Stimulated activated CD4-positive, alpha-beta T cell treated with anti-CD3 and anti-CD28 coated beads, TNF-alpha, amount 100 ng/mL, for 1 hour (primary cell): ENCODE results near the gene RAB37.
A peak's percentile ranks its signal among the peaks of the same experiment; 100 is the strongest.

Experiments
- DNase-seq, 3 donors: peaks; one replicate each; pipeline ENCODE4 v3.0.0-alpha.2; 2020; ENCODE audit warnings: low read depth in 3 of 3, low spot score in 1 of 3

RAB37 gene

DNA sequence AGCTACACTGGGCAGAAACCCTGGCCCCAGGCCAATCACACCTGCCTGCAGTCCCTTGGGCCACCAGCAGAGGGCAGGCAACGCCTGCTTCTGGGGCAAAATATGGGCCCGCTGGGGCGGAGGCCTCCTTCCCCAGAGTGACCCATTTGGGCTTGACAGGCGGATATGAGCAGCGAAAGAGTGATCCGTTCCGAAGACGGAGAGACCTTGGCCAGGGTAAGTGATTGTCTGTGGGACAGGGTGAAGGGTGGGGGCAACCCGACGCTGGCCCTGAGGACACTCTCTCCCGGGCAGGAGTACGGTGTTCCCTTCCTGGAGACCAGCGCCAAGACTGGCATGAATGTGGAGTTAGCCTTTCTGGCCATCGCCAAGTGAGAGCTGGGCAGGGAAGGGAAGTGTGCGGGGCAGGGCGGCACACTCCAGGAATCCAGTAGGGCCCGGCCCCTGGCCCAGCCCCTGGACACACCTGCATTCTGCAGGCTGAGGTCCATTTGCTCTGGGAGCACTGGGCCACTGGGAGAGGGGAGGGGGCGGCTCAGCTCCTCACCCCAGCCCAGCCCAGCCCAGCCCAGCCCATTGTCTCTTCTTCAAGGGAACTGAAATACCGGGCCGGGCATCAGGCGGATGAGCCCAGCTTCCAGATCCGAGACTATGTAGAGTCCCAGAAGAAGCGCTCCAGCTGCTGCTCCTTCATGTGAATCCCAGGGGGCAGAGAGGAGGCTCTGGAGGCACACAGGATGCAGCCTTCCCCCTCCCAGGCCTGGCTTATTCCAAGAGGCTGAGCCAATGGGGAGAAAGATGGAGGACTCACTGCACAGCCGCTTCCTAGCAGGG lies 7.9 kb downstream of the RAB37 start:
- peak in 2 of 3 donors; percentile 69 to 83 for DNase-seq

DNA sequence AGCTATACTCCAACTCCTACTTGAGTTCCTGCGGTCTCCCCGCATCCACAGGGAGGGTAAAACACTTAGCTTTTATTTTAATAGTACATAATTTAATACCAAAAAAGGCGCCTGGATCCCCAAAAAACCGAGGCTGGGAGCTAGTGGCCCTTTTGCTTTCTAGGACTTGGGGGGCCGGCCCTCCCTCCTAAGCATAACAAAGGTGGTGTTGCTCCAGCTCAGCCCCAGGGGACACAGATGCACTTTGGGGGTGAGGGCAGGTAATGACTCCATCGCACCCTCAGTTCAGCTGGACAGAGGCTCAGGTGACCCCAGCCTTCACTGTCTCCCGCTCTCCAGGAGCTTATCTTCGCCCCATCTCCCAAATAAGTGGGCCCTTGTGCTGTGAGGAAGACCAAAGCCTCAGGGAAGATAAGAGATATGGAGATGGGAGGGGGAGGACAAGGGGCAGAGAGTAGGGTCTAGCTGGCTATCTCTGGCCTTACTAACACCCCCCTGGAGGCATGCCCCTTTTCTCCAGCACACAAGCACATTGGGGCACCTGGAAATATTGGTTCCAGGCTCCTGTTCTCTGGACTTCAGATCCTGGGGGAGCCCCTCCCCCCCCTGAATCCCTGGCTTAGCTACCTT lies 8.6 kb downstream of the RAB37 start:
- DNase-seq, result no peak

GRCh38 chr17:74746376-74746775 lies 9.3 kb downstream of the RAB37 start:
- no peak for DNase-seq

DNA sequence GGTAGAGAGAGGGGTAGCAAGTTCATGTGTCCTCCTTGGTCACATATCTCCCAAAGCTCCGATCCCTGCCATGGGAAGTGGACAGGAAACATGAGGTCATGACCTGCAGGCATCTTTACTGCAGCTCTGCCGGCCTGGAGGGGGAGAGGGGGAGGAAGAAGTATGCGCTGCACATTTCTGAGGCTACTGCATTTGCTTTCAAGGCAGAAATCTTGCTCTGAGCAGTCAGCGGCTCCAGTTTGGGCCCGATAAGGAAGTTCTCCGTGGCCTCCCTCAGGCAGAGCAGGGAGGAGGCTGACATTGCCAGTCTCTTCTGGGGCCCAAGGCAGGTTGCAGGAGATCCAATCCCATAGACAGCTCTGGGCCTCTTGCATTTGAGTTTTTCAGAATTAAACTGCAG lies 9.9 kb downstream of the RAB37 start:
- DNase-seq, result no peak

DNA sequence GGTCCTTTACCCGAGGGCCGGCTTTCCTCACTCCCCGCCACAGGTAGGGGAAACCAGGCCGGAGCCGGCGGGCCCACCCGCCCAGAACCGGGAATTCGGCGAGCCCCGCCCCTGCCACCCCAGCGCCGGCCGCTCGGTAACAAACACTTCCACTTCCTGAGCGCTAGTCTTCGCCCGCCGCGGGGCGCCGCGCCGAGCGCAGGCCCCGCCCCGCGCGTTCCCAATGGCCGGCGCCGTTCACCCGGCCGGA lies 11.1 kb downstream of the RAB37 start:
- DNase-seq, result no peak

GRCh38 chr17:74748529-74749278 lies 11.6 kb downstream of the RAB37 start, which contains the start of gene NHERF1:
TSS of gene NHERF1 (plus strand) at chr17:74748628. CDS start at chr17:74748847, 219 bp downstream.
- peak; percentile 89 to 91 (median 91) for DNase-seq

- no peak for DNase-seq
Measured at GRCh38 chr17:74749279-74750038, 12.4 kb downstream of the RAB37 start.

- no peak for DNase-seq
Measured at GRCh38 chr17:74750039-74750326, 12.9 kb downstream of the RAB37 start.

- DNase-seq, result no peak
Measured at GRCh38 chr17:74750327-74751069, 13.4 kb downstream of the RAB37 start.

DNA sequence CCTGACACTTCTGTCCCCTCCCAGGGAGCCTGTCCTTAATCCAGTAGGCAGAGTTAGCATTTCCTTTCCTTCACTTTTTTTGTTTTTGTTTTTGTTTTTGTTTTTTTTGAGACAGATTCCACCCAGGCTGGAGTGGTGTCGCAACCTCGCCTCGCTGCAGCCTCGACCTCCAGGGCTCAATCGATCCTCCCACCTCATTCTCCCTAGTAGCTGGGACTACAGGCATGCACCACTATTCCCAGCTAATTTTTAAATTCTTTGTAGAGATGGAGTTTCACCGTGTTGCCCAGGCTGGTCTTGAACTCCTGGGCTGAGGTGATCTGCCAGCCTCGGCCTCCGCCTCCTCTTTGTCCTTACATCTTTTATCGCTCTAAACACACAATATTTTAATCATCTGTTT lies 15.4 kb downstream of the RAB37 start:
- DNase-seq, result no peak

DNA sequence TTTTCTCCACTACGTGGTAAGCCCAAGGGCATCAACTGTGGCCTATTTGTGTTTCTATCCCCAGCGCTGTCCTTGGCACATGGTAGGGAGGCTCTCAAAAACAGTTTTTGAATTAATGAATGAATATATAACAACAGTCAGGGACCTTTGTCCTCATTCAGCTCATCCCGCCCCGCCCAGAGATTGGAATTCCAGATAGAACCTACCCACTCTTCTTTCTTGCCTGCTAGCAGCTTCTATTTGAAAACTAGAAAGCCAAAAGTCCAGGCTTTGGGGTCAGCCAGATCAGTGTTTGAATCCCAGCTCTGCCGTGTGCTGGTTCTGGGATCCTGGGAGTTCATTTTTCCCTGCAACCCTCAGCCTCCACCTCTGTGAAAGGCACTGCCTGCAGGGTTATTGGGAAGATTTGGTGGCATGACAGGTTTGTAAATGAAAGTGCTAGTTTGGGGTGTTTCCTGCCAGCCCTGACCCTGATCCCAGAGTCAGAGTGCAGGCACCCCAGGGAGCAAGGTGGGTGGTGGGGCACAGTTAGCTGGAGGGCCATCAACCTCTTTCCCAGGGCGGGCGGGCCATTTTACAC lies 15.9 kb downstream of the RAB37 start:
- no peak for DNase-seq

- no peak for DNase-seq
Measured at GRCh38 chr17:74754832-74755231, 17.8 kb downstream of the RAB37 start.

- no peak for DNase-seq
Measured at GRCh38 chr17:74755533-74755932, 18.5 kb downstream of the RAB37 start.

DNA sequence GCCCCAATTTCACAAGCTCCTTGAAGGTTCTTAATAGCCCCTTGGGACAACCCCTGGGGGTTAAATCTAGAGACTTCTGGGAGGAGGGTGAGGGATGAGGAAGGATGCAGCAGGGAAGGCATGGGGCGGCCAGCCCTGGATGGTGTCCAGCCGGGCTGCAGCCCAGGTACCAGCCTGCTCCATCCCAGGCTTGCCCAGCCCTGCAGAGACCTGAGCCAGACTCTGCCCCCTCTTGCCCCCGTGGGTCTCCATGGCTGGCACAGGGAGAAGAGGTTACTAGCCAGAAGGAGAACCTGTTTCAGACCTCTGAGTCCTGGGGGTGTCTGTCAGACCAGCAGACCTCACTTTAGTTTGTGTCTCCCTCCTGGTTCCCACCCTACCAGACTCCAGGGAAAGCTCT lies 19.8 kb downstream of the RAB37 start:
- no peak for DNase-seq

DNA sequence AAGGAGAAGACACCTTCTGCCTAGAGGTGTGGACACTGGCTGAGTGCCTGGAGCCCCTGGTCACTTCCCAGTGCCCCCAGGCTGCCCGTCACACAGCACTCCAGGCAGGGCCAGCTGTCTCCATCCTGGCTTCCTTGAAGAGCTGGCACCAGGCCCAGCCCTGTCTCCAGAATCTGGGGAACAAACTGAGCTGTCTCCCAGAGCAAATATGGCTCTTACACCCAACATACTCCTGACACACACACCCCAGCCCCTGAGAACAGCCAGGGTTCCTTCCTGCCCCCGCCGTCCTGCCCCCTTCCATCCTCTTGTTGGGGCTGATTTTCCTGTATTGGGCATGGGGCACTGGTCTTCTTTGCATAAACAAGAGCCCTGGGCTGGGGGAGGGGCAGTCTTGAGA lies 20.4 kb downstream of the RAB37 start:
- no peak for DNase-seq

DNA sequence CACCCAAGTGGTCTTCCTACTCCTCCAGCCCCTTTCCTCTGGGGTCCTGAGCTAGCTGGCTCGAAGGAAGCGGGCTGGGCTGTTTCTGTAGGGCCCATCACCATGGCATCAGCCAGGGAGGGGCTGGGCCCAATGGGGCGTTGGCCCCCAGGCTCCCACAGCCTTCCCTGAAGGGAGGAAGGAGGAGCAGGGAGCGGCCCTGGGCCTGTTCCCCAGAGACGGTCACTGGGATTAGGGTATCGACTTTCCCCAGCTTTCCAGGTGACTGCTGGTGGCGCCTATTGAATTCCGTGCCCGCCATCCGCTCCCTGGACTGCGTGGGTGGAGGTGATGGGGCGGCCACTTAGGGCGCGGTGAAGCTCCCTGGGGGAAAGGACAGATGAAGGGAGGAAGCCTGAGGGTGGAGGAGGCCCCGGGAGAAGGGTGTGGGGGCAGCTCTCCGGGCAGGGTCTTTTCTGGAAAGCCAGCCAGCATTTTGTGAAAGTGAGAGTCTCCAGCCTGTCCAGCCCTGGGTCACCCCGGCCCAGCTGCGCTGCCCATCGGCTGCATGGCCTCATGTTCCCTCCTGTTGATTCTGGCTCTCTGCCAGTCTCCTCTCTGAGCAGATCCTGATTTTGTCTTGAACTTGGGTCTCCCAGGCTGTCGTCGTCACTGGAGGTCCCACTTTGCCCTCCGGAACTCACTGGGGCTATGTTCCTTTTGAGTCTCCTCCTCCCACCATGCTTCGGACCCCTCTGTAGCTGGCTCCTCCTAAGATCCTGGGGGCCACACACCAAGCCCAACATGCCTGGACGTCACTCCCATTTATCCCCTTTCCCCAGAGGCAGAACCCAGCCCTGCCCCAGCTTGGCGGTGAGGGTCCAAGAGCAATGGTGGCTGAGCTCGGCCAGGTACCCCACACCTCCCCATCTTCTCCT lies 21.1 kb downstream of the RAB37 start:
- DNase-seq, result no peak

DNA sequence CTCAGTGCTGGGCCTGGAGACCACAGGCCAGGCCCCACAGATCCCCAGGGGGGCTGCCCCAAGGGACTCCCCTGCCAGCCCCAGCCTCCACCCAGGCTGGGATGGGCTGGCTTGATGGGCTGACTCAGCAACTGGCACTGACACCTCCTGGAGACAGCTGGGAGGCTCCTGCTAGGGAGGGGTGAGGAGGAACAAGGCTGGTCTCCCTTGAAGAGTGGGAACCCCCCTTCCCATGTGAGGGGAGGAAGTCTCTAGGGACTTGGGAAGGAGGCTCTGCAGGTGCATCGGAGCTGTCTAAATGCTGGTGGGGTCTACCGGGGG lies 21.8 kb downstream of the RAB37 start:
- no peak for DNase-seq

DNA sequence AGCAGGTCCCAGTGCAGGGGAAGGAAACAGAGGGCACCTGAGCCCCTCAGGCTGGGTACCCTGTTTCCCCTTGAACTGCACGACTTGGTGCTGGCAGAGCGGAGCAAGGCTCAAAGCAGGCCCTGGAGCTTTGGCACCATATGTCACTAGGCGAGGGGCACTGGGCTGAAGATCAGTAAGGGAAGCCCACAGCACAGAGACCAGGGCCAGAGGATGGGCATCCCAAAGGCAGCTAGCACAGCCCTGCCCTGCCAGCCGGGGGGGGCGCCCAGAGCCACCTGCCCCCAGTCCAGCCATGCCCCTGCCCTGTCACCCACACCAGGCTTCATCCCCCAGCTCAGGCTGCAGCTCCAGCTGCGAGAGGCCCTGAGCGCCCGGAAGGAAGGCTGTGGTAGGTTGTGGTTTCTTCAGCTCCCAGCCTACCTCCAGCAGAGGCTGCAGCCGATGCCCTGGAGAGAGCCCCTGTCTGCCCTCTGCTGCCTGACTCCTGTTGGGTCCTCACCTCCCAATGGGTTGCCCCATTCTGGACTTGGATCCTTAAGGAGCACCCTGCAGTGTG lies 22.3 kb downstream of the RAB37 start:
- DNase-seq, result no peak

DNA sequence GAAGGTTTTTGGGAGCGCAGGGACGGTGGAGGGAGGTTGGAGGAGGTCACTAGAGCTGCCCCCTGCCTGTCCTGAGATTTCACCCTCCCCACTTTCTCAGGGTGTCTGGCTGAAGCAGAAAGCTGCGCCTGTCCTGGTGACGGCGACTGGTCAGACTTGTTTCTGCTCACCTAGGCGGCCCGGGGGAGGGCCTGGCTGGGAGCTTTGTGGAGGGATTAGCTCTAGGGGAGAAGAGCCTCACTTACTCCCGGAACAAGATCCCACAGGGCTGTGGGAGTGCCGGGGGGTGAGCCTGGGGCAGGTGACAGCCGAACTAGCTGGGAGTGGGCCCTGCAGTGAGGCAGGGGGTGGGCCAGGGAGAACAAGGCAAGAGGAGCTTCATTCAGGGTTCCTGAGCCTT lies 22.9 kb downstream of the RAB37 start:
- DNase-seq, result no peak
